HEK293 (cell line): ENCODE measurements around the gene FSTL4.

Experiments used
- CTCF ChIA-PET: fragments of 350-600 bp; formaldehyde crosslinking; extraction: SDS; loops from one replicate; lab custom pipeline; 2021; ENCODE audit warnings: antibody characterized with exemption; lab: Yijun Ruan, JAX
- POLR2A ChIA-PET: fragments of 300-600 bp; formaldehyde crosslinking; extraction: SDS; loops from one replicate; lab custom pipeline; 2020; ENCODE audit warnings: antibody characterized with exemption, inconsistent platforms; lab: Yijun Ruan, JAX
- H3K27ac ChIP-seq: fragments of 200-500 bp; sonication (Bioruptor generic); 2 replicates; pipeline ENCODE4 v1.5.1; 2014; ENCODE audit warnings: low read depth, low read length, control low read depth, inconsistent platforms; ENCODE audit errors: extremely low read depth
- H3K36me3 ChIP-seq, 2 experiments: fragments of 200-500 bp in 1 of 2; sonication (Bioruptor generic) in 1 of 2; 1 replicate in 1 of 2; 2 replicates in 1 of 2; pipeline ENCODE4 v1.5.1; 2014 to 2017; ENCODE audit warnings: inconsistent platforms in 2 of 2, low read length in 2 of 2; ENCODE audit not compliant: control insufficient read depth in 2 of 2, insufficient read depth in 1 of 2
- H3K4me1 ChIP-seq: fragments of 200-500 bp; sonication (Bioruptor generic); 2 replicates; pipeline ENCODE4 v1.5.1; 2014; ENCODE audit warnings: mild to moderate bottlenecking, low read length, inconsistent platforms; ENCODE audit not compliant: control insufficient read depth, insufficient read depth
- H3K4me3 ChIP-seq: 2 replicates; pipeline ENCODE4 v1.5.1; 2011; ENCODE audit warnings: low read depth, mild to moderate bottlenecking, control low read depth, low read length, moderate library complexity
- H3K9me3 ChIP-seq: fragments of 200-500 bp; sonication (Bioruptor generic); 2 replicates; pipeline ENCODE4 v1.5.1; 2014; ENCODE audit warnings: low read depth, low read length, inconsistent platforms; ENCODE audit not compliant: control insufficient read depth, insufficient read depth
- AEBP2 ChIP-seq: fragments of 450-650 bp; formaldehyde crosslinking; IDR thresholded peaks from 2 replicates; pipeline ENCODE4 v1.5.1; 2016; ENCODE audit warnings: missing biosample characterization, missing genetic modification characterization, borderline replicate concordance
- EGR2 ChIP-seq: fragments of 450-650 bp; formaldehyde crosslinking; IDR thresholded peaks from 2 replicates; pipeline ENCODE4 v1.5.1; 2016; ENCODE audit warnings: low read depth, missing biosample characterization, missing genetic modification characterization
- GLIS1 ChIP-seq: fragments of 450-650 bp; formaldehyde crosslinking; IDR thresholded peaks from 2 replicates; pipeline ENCODE4 v1.5.1; 2016; ENCODE audit warnings: missing biosample characterization, missing genetic modification characterization
- HOXC10 ChIP-seq: sonication (generic); formaldehyde crosslinking; IDR thresholded peaks from 2 replicates; pipeline ENCODE4 v1.8.1; 2023; ENCODE audit warnings: mild to moderate bottlenecking, missing genetic modification reagents
- IKZF3 ChIP-seq: fragments of 450-650 bp; IDR thresholded peaks from 2 replicates; pipeline ENCODE4 v1.5.0; 2018; ENCODE audit warnings: missing biosample characterization, mild to moderate bottlenecking, missing genetic modification characterization, moderate library complexity
- KLF9 ChIP-seq: fragments of 450-650 bp; formaldehyde crosslinking; IDR thresholded peaks from 2 replicates; pipeline ENCODE4 v1.5.1; 2016; ENCODE audit warnings: missing biosample characterization, missing genetic modification characterization, low read depth
- ZBTB11 ChIP-seq: fragments of 450-650 bp; formaldehyde crosslinking; conservative IDR thresholded peaks from 2 replicates; pipeline ENCODE4 v1.5.1; 2016; ENCODE audit warnings: low read depth, missing biosample characterization, missing genetic modification characterization
- ZFHX2 ChIP-seq: fragments of 450-650 bp; formaldehyde crosslinking; conservative IDR thresholded peaks from 2 replicates; pipeline ENCODE4 v1.5.1; 2016; ENCODE audit warnings: missing biosample characterization, missing genetic modification characterization
- ZNF155 ChIP-seq: fragments of 450-650 bp; formaldehyde crosslinking; IDR thresholded peaks from 2 replicates; pipeline ENCODE4 v1.5.1; 2016; ENCODE audit warnings: missing biosample characterization, missing genetic modification characterization
- ZNF221 ChIP-seq: fragments of 450-650 bp; formaldehyde crosslinking; IDR thresholded peaks from 2 replicates; pipeline ENCODE4 v1.5.1; 2017; ENCODE audit warnings: missing biosample characterization, missing genetic modification characterization, borderline replicate concordance
- ZNF248 ChIP-seq: fragments of 450-650 bp; formaldehyde crosslinking; IDR thresholded peaks from 2 replicates; pipeline ENCODE4 v1.5.1; 2017; ENCODE audit warnings: missing biosample characterization, missing genetic modification characterization
- ZNF292 ChIP-seq: fragments of 450-650 bp; formaldehyde crosslinking; IDR thresholded peaks from 2 replicates; pipeline ENCODE4 v1.5.1; 2016; ENCODE audit warnings: low read depth, missing biosample characterization, missing genetic modification characterization, borderline replicate concordance
- ZNF354C ChIP-seq: fragments of 450-650 bp; formaldehyde crosslinking; IDR thresholded peaks from 2 replicates; pipeline ENCODE4 v1.5.1; 2016; ENCODE audit warnings: missing biosample characterization, missing genetic modification characterization, low read depth, borderline replicate concordance
- ZNF391 ChIP-seq: fragments of 450-650 bp; formaldehyde crosslinking; IDR thresholded peaks from 2 replicates; pipeline ENCODE4 v1.5.1; 2016; ENCODE audit warnings: low read depth, missing biosample characterization, missing genetic modification characterization, borderline replicate concordance
- ZNF416 ChIP-seq: fragments of 450-650 bp; formaldehyde crosslinking; IDR thresholded peaks from 2 replicates; pipeline ENCODE4 v1.5.1; 2016; ENCODE audit warnings: missing biosample characterization, missing genetic modification characterization
- ZNF510 ChIP-seq: fragments of 450-650 bp; formaldehyde crosslinking; IDR thresholded peaks from 2 replicates; pipeline ENCODE4 v1.5.1; 2018; ENCODE audit warnings: mild to moderate bottlenecking, missing genetic modification characterization, missing biosample characterization; ENCODE audit not compliant: insufficient replicate concordance
- TF ChIP-seq, protein P1 (sequence below): fragments of 450-650 bp; formaldehyde crosslinking; IDR thresholded peaks from 2 replicates; pipeline ENCODE4 v1.5.1; 2016; ENCODE audit warnings: missing biosample characterization, missing genetic modification characterization

FSTL4 gene

GRCh38 chr5:133338504-133339355 is 273.6 kb downstream of the FSTL4 start:
- TF ChIP-seq ZNF155 (tag by site-specific recombination) (no peak), ZFHX2 (tag by site-specific recombination) (peak; percentile 69), AEBP2 (tag by site-specific recombination) (no peak), EGR2 (tag by site-specific recombination) (peak; percentile 80)
- ChIA-PET POLR2A (no interaction called here), CTCF (no interaction called here)
- Histone ChIP-seq H3K9me3 (no peaks in the 10 kb centered on the region), H3K27ac (no peak overlapping the region), H3K4me1 (no peaks in the 10 kb centered on the region), H3K4me3 (no peak overlapping the region), H3K36me3 (no peaks in the 10 kb centered on the region)

- ChIA-PET POLR2A (no interaction called here), CTCF (no interaction called here)
- no peaks in the 10 kb centered on the region for H3K4me1 ChIP-seq
- no peak overlapping the region for H3K4me3 ChIP-seq
- H3K27ac ChIP-seq = no peak overlapping the region
- H3K36me3 ChIP-seq = no peaks in the 10 kb centered on the region
- TF ChIP-seq ZBTB11 (tag by site-specific recombination) = no peak
- TF ChIP-seq ZNF292 = no peak
- no peak for TF ChIP-seq HOXC10
- TF ChIP-seq, all 188 proteins: peak for 0
- no peaks in the 10 kb centered on the region for H3K9me3 ChIP-seq
Measured at GRCh38 chr5:133337795-133338445, 274.4 kb downstream of the FSTL4 start.

DNA sequence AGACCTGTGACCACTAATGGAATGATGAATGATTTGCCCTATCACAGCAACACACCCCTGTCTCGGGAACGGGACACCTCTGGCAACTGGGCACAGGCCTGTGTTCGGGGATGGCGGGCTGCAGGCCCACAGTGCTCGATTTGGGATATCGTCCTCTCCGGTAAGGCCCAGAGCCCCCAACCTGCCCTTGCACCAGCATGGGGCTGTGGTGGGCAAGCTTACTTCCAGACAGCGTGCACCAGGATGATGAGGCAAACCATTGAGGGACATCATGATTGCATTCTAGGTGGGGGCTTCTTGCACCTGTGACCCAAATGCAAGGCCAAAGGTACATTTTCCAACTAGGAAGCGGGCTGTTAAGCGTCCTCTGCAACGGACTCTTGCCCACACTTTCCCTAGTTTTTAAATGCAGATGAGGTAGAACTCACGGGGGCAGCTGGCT is 275.4 kb downstream of the FSTL4 start:
- H3K9me3 ChIP-seq = no peaks in the 10 kb centered on the region
- H3K4me3 ChIP-seq = no peak overlapping the region
- ChIA-PET CTCF (interaction anchor here (0.5 kb wide), 1 partner anchor 193 kb away, joined by 3 read pairs; no protein-coding TSS in a partner anchor), POLR2A (no interaction called here)
- no peaks in the 10 kb centered on the region for H3K36me3 ChIP-seq
- H3K27ac ChIP-seq = no peak overlapping the region
- H3K4me1 ChIP-seq = no peaks in the 10 kb centered on the region
- TF ChIP-seq KLF9 (tag by site-specific recombination) (no peak), ZNF416 (tag by site-specific recombination) (no peak), ZNF391 (tag by site-specific recombination) (no peak), ZNF221 (no peak), IKZF3 (no peak), ZNF510 (tag by site-specific recombination) (no peak), ZNF248 (tag by site-specific recombination) (no peak), ZNF354C (tag by site-specific recombination) (no peak), GLIS1 (tag by site-specific recombination) (no peak)
- TF ChIP-seq, protein P1, sequence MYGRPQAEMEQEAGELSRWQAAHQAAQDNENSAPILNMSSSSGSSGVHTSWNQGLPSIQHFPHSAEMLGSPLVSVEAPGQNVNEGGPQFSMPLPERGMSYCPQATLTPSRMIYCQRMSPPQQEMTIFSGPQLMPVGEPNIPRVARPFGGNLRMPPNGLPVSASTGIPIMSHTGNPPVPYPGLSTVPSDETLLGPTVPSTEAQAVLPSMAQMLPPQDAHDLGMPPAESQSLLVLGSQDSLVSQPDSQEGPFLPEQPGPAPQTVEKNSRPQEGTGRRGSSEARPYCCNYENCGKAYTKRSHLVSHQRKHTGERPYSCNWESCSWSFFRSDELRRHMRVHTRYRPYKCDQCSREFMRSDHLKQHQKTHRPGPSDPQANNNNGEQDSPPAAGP (tag by site-specific recombination) = no peak
